Activated CD4-positive, alpha-beta memory T cell treated with anti-CD3 and anti-CD28 coated beads for 36 hours (primary cell): ENCODE results near the gene ARID5B. TPM values are rescaled to one million over a fixed set of nuclear protein-coding genes. Genes with fewer than 3 reads are reported as not detected.

Source experiments
- CTCF ChIA-PET: fragments of 350-600 bp; sonication (Branson Sonifier 250); formaldehyde crosslinking; loops from one replicate; lab custom pipeline; 2021; ENCODE audit warnings: antibody characterized with exemption, inconsistent platforms; lab: Charles Lee
- POLR2A ChIA-PET: fragments of 350-600 bp; sonication (Branson Sonifier 250); formaldehyde crosslinking; loops from one replicate; lab custom pipeline; 2021; ENCODE audit warnings: antibody characterized with exemption; lab: Charles Lee
- DNase-seq: peaks from one replicate; pipeline ENCODE4 v3.0.0-alpha.2; 2020
- H3K27ac Mint-ChIP-seq: one replicate; pipeline ENCODE4 v1.8.0; 2021; ENCODE audit warnings: mixed read lengths
- H3K27me3 Mint-ChIP-seq: one replicate; pipeline ENCODE4 v1.8.0; 2021; ENCODE audit warnings: mixed read lengths
- H3K36me3 Mint-ChIP-seq: one replicate; pipeline ENCODE4 v1.8.0; 2021; ENCODE audit warnings: mixed read lengths
- H3K4me1 Mint-ChIP-seq: one replicate; pipeline ENCODE4 v1.8.0; 2021; ENCODE audit warnings: low read depth, mixed read lengths
- H3K4me3 Mint-ChIP-seq: one replicate; pipeline ENCODE4 v1.8.0; 2021; ENCODE audit warnings: mild to moderate bottlenecking, mixed read lengths
- H3K9me3 Mint-ChIP-seq: one replicate; pipeline ENCODE4 v1.8.0; 2021; ENCODE audit warnings: mixed read lengths
- intact Hi-C: fragments of 100-400 bp; cut with micrococcal nuclease; formaldehyde crosslinking; loops from one replicate; pipeline ENCODE4 v1.15.1; 2023
- total RNA-seq, 2 experiments: library from RNA; stranded (reverse); gene quantifications; one replicate each; pipeline ENCODE4 v1.2.3, GENCODE V29; 2021

Gene ARID5B
- total RNA-seq, 2 experiments from 2014 or later, result 79.4 to 79.6 TPM

DNA sequence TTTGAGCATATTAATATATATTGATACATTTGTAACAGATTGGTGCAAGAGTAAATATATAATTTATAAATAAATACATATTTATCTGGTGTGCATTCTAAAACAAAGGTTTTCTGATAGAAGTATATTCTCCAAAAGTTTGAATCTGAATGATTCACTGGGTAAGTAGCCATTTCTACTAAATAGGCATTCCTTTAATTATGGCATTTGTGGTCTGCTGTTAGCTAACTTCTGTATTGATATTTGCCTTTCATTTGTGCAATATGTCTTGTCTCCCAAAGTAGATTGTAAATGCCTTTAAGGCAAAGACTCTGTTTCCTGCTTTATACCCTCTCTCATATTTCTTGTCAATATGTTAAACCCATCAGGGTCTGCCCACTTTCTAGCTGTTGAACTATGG, 11.1 kb upstream of the ARID5B start:
- ChIA-PET POLR2A (interaction anchor here (1.0 kb wide), 1 partner anchor 10 kb away, joined by 3 read pairs; no protein-coding TSS in a partner anchor), CTCF (interaction anchor here (1.0 kb wide), 1 partner anchor 15 kb away, joined by 3 read pairs; no protein-coding TSS in a partner anchor)

DNA sequence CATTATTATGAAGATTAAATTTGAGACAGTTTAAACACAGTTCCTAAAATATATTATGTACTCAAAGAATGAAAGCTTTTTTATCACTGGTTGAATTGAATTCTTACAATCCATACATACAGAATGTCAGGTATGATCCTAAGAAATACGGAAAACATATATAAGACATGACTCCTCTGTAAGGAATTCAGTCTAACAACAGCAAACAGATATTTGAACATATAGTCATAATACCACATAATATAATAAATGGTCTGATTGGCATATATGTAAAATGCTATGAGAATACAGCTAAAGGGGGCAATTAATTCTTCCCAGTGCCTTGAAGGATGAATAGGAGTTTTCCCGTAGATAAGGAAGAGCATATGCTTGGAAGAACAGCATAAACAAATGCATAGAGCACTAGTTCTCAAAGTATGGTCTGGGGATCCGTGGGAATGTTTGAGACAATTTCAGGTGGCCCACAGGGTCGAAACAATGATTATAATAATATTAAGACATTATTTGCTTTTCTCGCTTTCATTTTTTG, 10.6 kb upstream of the ARID5B start:
- Mint-ChIP-seq H3K4me1 (peaks cover 22% of the 10 kb centered on the region), H3K27me3 (no peaks in the 10 kb centered on the region), H3K36me3 (no peaks in the 10 kb centered on the region), H3K9me3 (no peaks in the 10 kb centered on the region), H3K27ac (no peak overlapping the region), H3K4me3 (no peak overlapping the region)
- ChIA-PET POLR2A (no interaction called here), CTCF (interaction anchor here (0.6 to 1.0 kb wide), 3 partner anchors 15 to 140 kb away, joined by 3 to 4 read pairs (median 3); no protein-coding TSS in a partner anchor)
- DNase-seq, result no peak
- intact Hi-C loops, result no loop called here

More for the DNA sequence above, 11.1 kb upstream of the ARID5B start:
- no peak overlapping the region for H3K4me3 Mint-ChIP-seq
- intact Hi-C loops, result no loop called here
- peaks cover 22% of the 10 kb centered on the region for H3K4me1 Mint-ChIP-seq
- no peaks in the 10 kb centered on the region for H3K36me3 Mint-ChIP-seq
- no peaks in the 10 kb centered on the region for H3K27me3 Mint-ChIP-seq
- no peak for DNase-seq
- H3K27ac Mint-ChIP-seq, result no peak overlapping the region
- no peaks in the 10 kb centered on the region for H3K9me3 Mint-ChIP-seq

DNA sequence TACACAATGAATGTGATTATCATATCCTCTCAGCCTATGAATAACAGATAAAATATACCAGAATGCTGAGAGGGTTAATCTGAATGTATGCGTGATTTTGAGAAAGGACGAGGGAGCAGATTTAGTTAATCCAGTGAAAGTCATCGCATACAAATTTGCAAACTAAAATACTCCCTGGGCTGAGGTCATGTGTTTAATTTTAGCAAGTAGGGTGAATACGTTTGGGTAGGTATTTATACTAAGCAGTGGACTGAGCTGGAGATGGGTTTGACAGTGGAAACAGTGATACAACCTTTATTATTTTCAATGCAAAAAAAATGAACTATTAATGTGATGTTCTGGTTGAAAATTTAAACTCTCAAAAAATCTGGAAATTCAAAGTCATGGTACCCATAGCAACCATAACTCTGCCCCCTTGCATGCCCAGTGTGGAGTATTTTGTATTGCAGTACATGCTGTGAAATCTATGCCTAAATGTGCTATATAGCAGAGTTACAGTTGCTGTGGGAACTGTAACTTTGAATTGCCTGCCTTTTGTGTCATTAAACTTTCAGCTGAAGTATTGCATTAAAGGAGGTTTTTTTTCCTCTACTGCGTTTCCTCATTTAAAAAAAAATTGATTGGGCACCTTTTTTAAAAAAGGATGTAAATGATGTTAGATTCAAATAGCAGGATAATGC, 9.5 kb upstream of the ARID5B start:
- DNase-seq, result no peak
- POLR2A ChIA-PET, result no interaction called here
- Mint-ChIP-seq H3K36me3 (no peaks in the 10 kb centered on the region), H3K9me3 (no peaks in the 10 kb centered on the region), H3K27me3 (no peaks in the 10 kb centered on the region), H3K4me1 (peaks cover 27% of the 10 kb centered on the region), H3K4me3 (no peak overlapping the region), H3K27ac (no peak overlapping the region)
- CTCF ChIA-PET, result interaction anchor here (0.6 kb wide), 1 partner anchor 33 kb away, joined by 3 read pairs; no protein-coding TSS in a partner anchor
- intact Hi-C loops, result no loop called here

DNA sequence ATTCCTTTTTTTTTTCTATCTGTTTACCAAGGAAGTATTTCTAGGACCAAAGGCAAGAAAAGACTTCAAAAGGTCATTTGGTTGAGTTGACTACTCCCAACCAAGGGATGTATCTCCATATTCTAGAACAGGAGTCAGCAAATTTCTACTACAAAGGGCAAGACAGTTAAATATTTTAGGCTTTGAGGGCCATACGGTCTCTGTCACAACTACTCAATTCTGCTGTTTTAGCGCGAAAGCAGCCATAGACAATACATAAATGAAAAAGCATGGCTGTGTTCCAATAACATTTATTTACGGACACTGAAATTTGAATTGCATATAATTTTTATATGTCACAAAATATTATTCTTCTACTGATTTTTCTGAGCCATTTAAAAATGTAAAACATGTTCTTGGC, 8.5 kb upstream of the ARID5B start:
- intact Hi-C loops, result no loop called here
- no peak for DNase-seq
- peak overlapping the region; percentile 51 for H3K4me3 Mint-ChIP-seq
- POLR2A ChIA-PET, result no interaction called here
- no peak overlapping the region for H3K27ac Mint-ChIP-seq
- no peaks in the 10 kb centered on the region for H3K27me3 Mint-ChIP-seq
- no peaks in the 10 kb centered on the region for H3K36me3 Mint-ChIP-seq
- H3K9me3 Mint-ChIP-seq, result no peaks in the 10 kb centered on the region
- CTCF ChIA-PET, result no interaction called here
- H3K4me1 Mint-ChIP-seq, result peaks cover 36% of the 10 kb centered on the region

DNA sequence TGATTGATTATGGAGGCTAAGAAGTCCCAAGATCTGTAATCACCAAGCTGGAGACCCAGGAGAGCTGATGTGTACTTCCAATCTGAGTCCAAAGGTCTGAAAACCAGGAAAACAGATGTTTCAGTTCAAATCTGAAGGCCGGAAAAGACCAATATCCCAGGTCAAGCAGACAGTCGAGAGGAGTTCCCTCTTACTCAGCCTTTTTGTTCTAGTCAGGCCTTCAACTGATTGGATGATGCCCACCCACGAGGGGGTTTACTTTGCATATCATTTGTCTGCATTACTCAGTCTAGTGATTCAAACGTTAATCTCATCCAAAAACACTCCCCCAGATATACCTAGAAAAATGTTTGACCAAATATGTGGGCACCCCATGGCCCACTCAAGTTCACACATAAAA, 7.4 kb upstream of the ARID5B start:
- no peaks in the 10 kb centered on the region for H3K9me3 Mint-ChIP-seq
- no peaks in the 10 kb centered on the region for H3K27me3 Mint-ChIP-seq
- ChIA-PET POLR2A (interaction anchor here (0.6 kb wide), 1 partner anchor 65 kb away, joined by 4 read pairs; no protein-coding TSS in a partner anchor), CTCF (interaction anchor here (0.6 kb wide), 1 partner anchor 143 kb away, joined by 3 read pairs; no protein-coding TSS in a partner anchor)
- peak; percentile 29 for DNase-seq
- peaks cover 37% of the 10 kb centered on the region for H3K4me1 Mint-ChIP-seq
- H3K36me3 Mint-ChIP-seq, result no peaks in the 10 kb centered on the region
- H3K4me3 Mint-ChIP-seq, result no peak overlapping the region
- H3K27ac Mint-ChIP-seq, result no peak overlapping the region
- intact Hi-C loops, result no loop called here

- ChIA-PET CTCF (interaction anchor here (0.6 to 2.4 kb wide), 27 partner anchors 7 to 368 kb away, joined by 3 to 25 read pairs (median 5); no protein-coding TSS in a partner anchor), POLR2A (interaction anchor here (0.6 to 1.2 kb wide), 5 partner anchors 38 to 369 kb away, joined by 3 to 6 read pairs (median 3); no protein-coding TSS in a partner anchor)
- intact Hi-C loops, result loop anchor here (5.0 kb wide), 2 partner anchors 486 to 531 kb away; no protein-coding TSS in a partner anchor
- H3K4me1 Mint-ChIP-seq, result peaks cover 43% of the 10 kb centered on the region
- no peak overlapping the region for H3K27ac Mint-ChIP-seq
- H3K4me3 Mint-ChIP-seq, result no peak overlapping the region
- no peaks in the 10 kb centered on the region for H3K36me3 Mint-ChIP-seq
- no peak for DNase-seq
- no peaks in the 10 kb centered on the region for H3K27me3 Mint-ChIP-seq
- no peaks in the 10 kb centered on the region for H3K9me3 Mint-ChIP-seq
These were observed 5.5 kb upstream of the ARID5B start for GRCh38 chr10:61895898-61896600.

- Mint-ChIP-seq H3K36me3 (no peaks in the 10 kb centered on the region), H3K9me3 (no peaks in the 10 kb centered on the region), H3K4me1 (peaks cover 43% of the 10 kb centered on the region), H3K27me3 (no peaks in the 10 kb centered on the region), H3K4me3 (peak overlapping the region; percentile 66), H3K27ac (peak overlapping the region; percentile 95)
- ChIA-PET CTCF (interaction anchor here (0.6 to 2.4 kb wide), 45 partner anchors 8 to 1900 kb away, joined by 3 to 25 read pairs (median 4); no protein-coding TSS in a partner anchor), POLR2A (interaction anchor here (0.6 to 1.8 kb wide), 8 partner anchors 37 to 368 kb away, joined by 3 to 10 read pairs (median 3); no protein-coding TSS in a partner anchor)
- intact Hi-C loops, result loop anchor here (1.0 to 5.0 kb wide), 4 partner anchors 15 to 530 kb away; no protein-coding TSS in a partner anchor
- DNase-seq, result peak; percentile 70
These were observed 4.4 kb upstream of the ARID5B start for GRCh38 chr10:61896854-61897661.

DNA sequence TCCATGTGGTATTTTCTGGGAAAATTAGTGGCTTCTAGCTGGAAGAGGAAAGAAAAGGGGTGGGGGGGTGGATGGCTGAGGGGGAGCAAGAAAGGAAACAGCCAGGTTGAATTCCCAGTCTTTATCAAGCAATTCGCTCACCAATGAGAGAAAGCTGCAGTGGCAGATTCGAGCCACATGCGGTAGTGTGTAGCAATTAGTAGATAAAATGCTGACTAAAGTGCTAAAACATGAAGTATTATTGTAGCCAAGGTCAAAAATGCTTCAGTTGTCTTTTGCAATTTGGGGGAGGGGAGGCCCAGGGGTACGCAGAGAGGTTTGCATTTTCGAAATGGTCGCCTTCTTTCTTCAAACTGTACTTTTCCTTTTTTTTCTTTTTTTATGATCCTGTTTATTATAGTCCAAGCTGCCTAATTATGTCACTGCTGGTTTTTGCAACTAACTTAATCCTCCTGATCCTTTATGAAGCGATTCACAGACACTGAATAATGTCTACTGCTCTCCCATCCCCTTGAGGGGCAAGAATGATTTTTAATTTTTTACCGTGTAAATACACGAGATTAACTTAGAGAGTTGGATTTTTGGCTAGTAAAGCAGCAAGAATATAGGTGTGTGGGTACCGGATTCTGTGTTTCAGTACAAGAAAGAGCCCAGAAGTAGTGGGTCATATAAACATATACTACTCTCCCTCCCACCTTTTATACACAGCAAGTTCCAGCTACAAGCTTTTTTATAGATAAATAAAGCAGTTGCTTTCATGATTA, 3.6 kb upstream of the ARID5B start:
- ChIA-PET CTCF (interaction anchor here (0.7 to 2.4 kb wide), 23 partner anchors 8 to 367 kb away, joined by 3 to 25 read pairs (median 6); no protein-coding TSS in a partner anchor), POLR2A (interaction anchor here (1.0 to 1.8 kb wide), 2 partner anchors 36 to 41 kb away, joined by 3 to 10 read pairs; no protein-coding TSS in a partner anchor)
- DNase-seq, result peak; percentile 47
- Mint-ChIP-seq H3K27me3 (no peaks in the 10 kb centered on the region), H3K9me3 (no peaks in the 10 kb centered on the region), H3K36me3 (peaks cover 6% of the 10 kb centered on the region), H3K27ac (peak overlapping the region; percentile 95), H3K4me3 (peak overlapping the region; percentile 66), H3K4me1 (peaks cover 41% of the 10 kb centered on the region)
- intact Hi-C loops, result loop anchor here (1.0 to 5.0 kb wide), 4 partner anchors 16 to 529 kb away; no protein-coding TSS in a partner anchor

DNA sequence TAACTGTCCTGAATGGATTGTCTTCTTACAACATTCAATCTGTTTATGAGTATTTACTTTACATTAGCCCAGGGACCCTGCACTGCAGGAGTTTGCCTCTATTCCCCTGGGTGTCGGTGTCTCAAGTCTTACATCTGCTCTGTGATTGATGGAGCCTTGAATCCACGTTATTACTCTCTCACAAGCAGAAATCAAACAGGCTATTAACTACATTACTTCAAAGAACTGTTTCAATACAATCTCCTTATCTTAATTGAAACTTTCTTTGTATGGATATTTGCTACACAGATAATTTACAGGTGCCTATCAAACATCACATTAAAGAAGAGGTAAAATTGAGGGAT, 3.1 kb upstream of the ARID5B start:
- Mint-ChIP-seq H3K4me1 (peaks cover 41% of the 10 kb centered on the region), H3K9me3 (no peaks in the 10 kb centered on the region), H3K4me3 (peak overlapping the region; percentile 27), H3K36me3 (peaks cover 8% of the 10 kb centered on the region), H3K27ac (peak overlapping the region; percentile 95), H3K27me3 (no peaks in the 10 kb centered on the region)
- POLR2A ChIA-PET, result interaction anchor here (0.9 to 6.5 kb wide), 6 partner anchors 36 to 152 kb away, joined by 3 to 268 read pairs (median 10); no protein-coding TSS in a partner anchor
- CTCF ChIA-PET, result interaction anchor here (1.2 to 3.4 kb wide), 9 partner anchors 40 to 347 kb away, joined by 3 to 25 read pairs (median 7); no protein-coding TSS in a partner anchor
- no peak for DNase-seq
- intact Hi-C loops, result loop anchor here (5.0 kb wide), 2 partner anchors 484 to 529 kb away; no protein-coding TSS in a partner anchor

DNA sequence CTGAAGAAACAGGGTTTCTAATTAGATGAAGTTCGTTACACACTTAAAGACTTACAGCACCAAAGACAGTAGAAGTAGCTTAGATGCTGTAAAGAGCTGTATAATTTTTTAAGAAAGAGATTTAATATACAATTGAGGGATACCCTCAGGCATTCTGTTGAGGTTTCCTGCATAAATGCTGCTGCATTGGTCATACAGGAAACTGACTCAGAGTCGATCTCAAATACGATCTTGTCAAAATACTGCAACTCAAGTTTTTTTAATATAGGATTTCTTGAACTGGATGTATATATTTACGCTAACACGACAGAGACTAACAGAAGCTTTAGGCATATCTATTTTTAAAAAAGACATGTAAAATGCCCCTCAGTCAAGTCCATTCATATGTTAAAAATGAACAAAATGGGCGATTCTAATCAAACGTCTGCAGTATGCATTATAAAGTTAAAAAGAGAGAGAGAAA, 2.4 kb upstream of the ARID5B start:
- Mint-ChIP-seq H3K4me1 (peaks cover 36% of the 10 kb centered on the region), H3K27me3 (no peaks in the 10 kb centered on the region), H3K9me3 (no peaks in the 10 kb centered on the region), H3K4me3 (peak overlapping the region; percentile 90), H3K36me3 (peaks cover 12% of the 10 kb centered on the region), H3K27ac (peak overlapping the region; percentile 95)
- intact Hi-C loops, result loop anchor here (1.0 to 5.0 kb wide), 5 partner anchors 89 to 528 kb away; no protein-coding TSS in a partner anchor
- ChIA-PET CTCF (interaction anchor here (0.9 to 3.4 kb wide), 9 partner anchors 39 to 346 kb away, joined by 3 to 19 read pairs (median 6); no protein-coding TSS in a partner anchor), POLR2A (interaction anchor here (0.9 to 6.5 kb wide), 8 partner anchors 10 to 151 kb away, joined by 3 to 268 read pairs (median 6); no protein-coding TSS in a partner anchor)
- no peak for DNase-seq
